Fibroblast of lung (primary cell): ENCODE data around the gene CDK6.

Experiments
- CTCF ChIP-seq, 2 donors: IDR thresholded peaks in 1 of 2; conservative IDR thresholded peaks in 1 of 2; 1 replicate in 1 of 2; 2 replicates in 1 of 2; pipeline ENCODE4 v1.5.1; 2011 to 2012; ENCODE audit warnings: low read length in 2 of 2, control low read depth in 1 of 2, inconsistent platforms in 1 of 2, low read depth in 1 of 2, mild to moderate bottlenecking in 1 of 2
- EZH2 ChIP-seq: IDR thresholded peaks from 2 replicates; pipeline ENCODE4 v1.5.1; 2012; ENCODE audit warnings: low read length, control low read depth, mild to moderate bottlenecking; ENCODE audit errors: missing control alignments

- TF ChIP-seq CTCF (conservative IDR thresholded peaks at IDR 0.05 in 1 of 2, IDR thresholded peaks at IDR 0.05 in 1 of 2; ENCODE audit: low read depth in 1 of 2, low read length in 2 of 2) (no peak), EZH2 (no peak)
Observed at GRCh38 chr7:92714767-92715166, 121.6 kb downstream of the CDK6 start.
